Activated CD8-positive, alpha-beta T cell treated with anti-CD3 and anti-CD28 coated beads for 36 hours (primary cell): ENCODE data around the gene BANK1. TPM values are rescaled to one million over a fixed set of nuclear protein-coding genes. Genes with fewer than 3 reads are reported as not detected.

Source experiments
- ATAC-seq: fragments of 200-7000 bp; cut with Tn5 transposase; one replicate; pipeline ENCODE4 v1.10.0; 2021; ENCODE audit warnings: mild to moderate bottlenecking, moderate library complexity
- CTCF ChIA-PET: fragments of 350-600 bp; sonication (Branson Sonifier 250); formaldehyde crosslinking; loops from one replicate; lab custom pipeline; 2021; ENCODE audit warnings: antibody characterized with exemption; lab: Charles Lee
- POLR2A ChIA-PET: fragments of 350-600 bp; sonication (Branson Sonifier 250); formaldehyde crosslinking; loops from one replicate; lab custom pipeline; 2021; ENCODE audit warnings: antibody characterized with exemption; lab: Charles Lee
- DNase-seq: peaks from one replicate; pipeline ENCODE4 v3.0.0-alpha.2; 2020
- H3K27ac Mint-ChIP-seq: one replicate; pipeline ENCODE4 v1.8.0; 2021; ENCODE audit warnings: mild to moderate bottlenecking, mixed read lengths
- H3K27me3 Mint-ChIP-seq: one replicate; pipeline ENCODE4 v1.8.0; 2021; ENCODE audit warnings: mixed read lengths
- H3K36me3 Mint-ChIP-seq: one replicate; pipeline ENCODE4 v1.8.0; 2021; ENCODE audit warnings: low read depth, mixed read lengths
- H3K4me1 Mint-ChIP-seq: one replicate; pipeline ENCODE4 v1.8.0; 2021; ENCODE audit warnings: low read depth, mixed read lengths
- H3K4me3 Mint-ChIP-seq: one replicate; pipeline ENCODE4 v1.8.0; 2021; ENCODE audit warnings: mild to moderate bottlenecking, moderate library complexity, mixed read lengths
- H3K9me3 Mint-ChIP-seq: one replicate; pipeline ENCODE4 v1.8.0; 2021; ENCODE audit warnings: mixed read lengths
- CTCF ChIP-seq: fragments of 200-600 bp; IDR thresholded peaks from one replicate; pipeline ENCODE4 v1.8.0; 2022; ENCODE audit warnings: antibody characterized with exemption, mild to moderate bottlenecking
- intact Hi-C: fragments of 100-400 bp; cut with micrococcal nuclease; formaldehyde crosslinking; loops from one replicate; pipeline ENCODE4 v1.10.0; 2022
- total RNA-seq, 2 experiments: library from RNA; stranded (reverse); gene quantifications; one replicate each; pipeline ENCODE4 v1.2.3, GENCODE V29; 2021

Gene BANK1
- total RNA-seq, 2 experiments from 2014 or later: 0.09 to 0.34 TPM

GRCh38 chr4:102031406-102031805 lies 240.9 kb downstream of the BANK1 start:
- intact Hi-C loops: no loop called here
- H3K27me3 Mint-ChIP-seq: no peaks in the 10 kb centered on the region
- ATAC-seq (no peak), DNase-seq (no peak)
- no peak overlapping the region for H3K4me3 Mint-ChIP-seq
- no peak overlapping the region for H3K27ac Mint-ChIP-seq
- POLR2A ChIA-PET: no interaction called here
- no peak for TF ChIP-seq CTCF
- no peaks in the 10 kb centered on the region for H3K9me3 Mint-ChIP-seq
- H3K36me3 Mint-ChIP-seq: no peaks in the 10 kb centered on the region
- no peaks in the 10 kb centered on the region for H3K4me1 Mint-ChIP-seq
- CTCF ChIA-PET: no interaction called here

- Mint-ChIP-seq H3K9me3 (no peaks in the 10 kb centered on the region), H3K27ac (no peak overlapping the region), H3K36me3 (no peaks in the 10 kb centered on the region), H3K4me1 (peaks cover 4% of the 10 kb centered on the region), H3K27me3 (no peaks in the 10 kb centered on the region), H3K4me3 (no peak overlapping the region)
- POLR2A ChIA-PET: no interaction called here
- no peak for DNase-seq
- intact Hi-C loops: no loop called here
- TF ChIP-seq CTCF: no peak
- no peak for ATAC-seq
- CTCF ChIA-PET: no interaction called here
Observed at GRCh38 chr4:102036016-102036415, 245.5 kb downstream of the BANK1 start.

GRCh38 chr4:102036619-102037376 lies 246.3 kb downstream of the BANK1 start:
- CTCF ChIA-PET: no interaction called here
- intact Hi-C loops: no loop called here
- H3K36me3 Mint-ChIP-seq: no peaks in the 10 kb centered on the region
- TF ChIP-seq CTCF: no peak
- ATAC-seq (no peak), DNase-seq (no peak)
- H3K27me3 Mint-ChIP-seq: no peaks in the 10 kb centered on the region
- H3K4me1 Mint-ChIP-seq: peaks cover 4% of the 10 kb centered on the region
- no peaks in the 10 kb centered on the region for H3K9me3 Mint-ChIP-seq
- no peak overlapping the region for H3K4me3 Mint-ChIP-seq
- no peak overlapping the region for H3K27ac Mint-ChIP-seq
- POLR2A ChIA-PET: no interaction called here

DNA sequence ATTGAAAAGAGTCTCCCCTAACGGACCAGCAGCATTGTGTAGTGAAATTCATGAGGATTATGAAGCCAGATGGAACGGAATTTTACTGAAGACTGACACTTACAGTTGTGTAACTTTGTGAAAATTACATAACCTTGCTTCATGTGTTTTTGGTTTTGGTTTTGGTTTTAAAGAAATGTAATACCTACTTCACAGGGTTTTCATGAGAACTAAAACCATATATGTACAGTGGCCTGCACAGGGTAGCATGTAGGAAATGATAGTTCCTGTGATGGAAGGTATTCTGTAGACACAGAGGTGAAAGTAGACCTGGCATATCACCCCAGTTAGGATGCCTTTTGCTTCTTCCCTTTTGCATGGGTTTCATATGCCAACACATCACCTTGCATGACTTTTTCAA lies 247.0 kb downstream of the BANK1 start:
- H3K36me3 Mint-ChIP-seq: no peaks in the 10 kb centered on the region
- intact Hi-C loops: no loop called here
- H3K9me3 Mint-ChIP-seq: no peaks in the 10 kb centered on the region
- H3K27ac Mint-ChIP-seq: no peak overlapping the region
- ATAC-seq (no peak), DNase-seq (no peak)
- peaks cover 4% of the 10 kb centered on the region for H3K4me1 Mint-ChIP-seq
- CTCF ChIA-PET: no interaction called here
- POLR2A ChIA-PET: interaction anchor here (0.7 kb wide), 1 partner anchor 15 kb away, joined by 3 read pairs; no protein-coding TSS in a partner anchor
- H3K27me3 Mint-ChIP-seq: no peaks in the 10 kb centered on the region
- no peak for TF ChIP-seq CTCF
- H3K4me3 Mint-ChIP-seq: no peak overlapping the region

GRCh38 chr4:102042871-102043802 lies 252.6 kb downstream of the BANK1 start:
- no peak overlapping the region for H3K27ac Mint-ChIP-seq
- H3K4me1 Mint-ChIP-seq: no peaks in the 10 kb centered on the region
- H3K27me3 Mint-ChIP-seq: no peaks in the 10 kb centered on the region
- H3K36me3 Mint-ChIP-seq: no peaks in the 10 kb centered on the region
- no peak overlapping the region for H3K4me3 Mint-ChIP-seq
- ChIA-PET CTCF (no interaction called here), POLR2A (no interaction called here)
- intact Hi-C loops: no loop called here
- ATAC-seq (no peak), DNase-seq (no peak)
- no peak for TF ChIP-seq CTCF
- no peaks in the 10 kb centered on the region for H3K9me3 Mint-ChIP-seq
